Measurements from ENCODE around the gene CPN1.

The CPN1 gene

GRCh38 chr10:100075426-100076220 lies 6.0 kb downstream of the CPN1 start:
- DNase-seq = no peak

DNA sequence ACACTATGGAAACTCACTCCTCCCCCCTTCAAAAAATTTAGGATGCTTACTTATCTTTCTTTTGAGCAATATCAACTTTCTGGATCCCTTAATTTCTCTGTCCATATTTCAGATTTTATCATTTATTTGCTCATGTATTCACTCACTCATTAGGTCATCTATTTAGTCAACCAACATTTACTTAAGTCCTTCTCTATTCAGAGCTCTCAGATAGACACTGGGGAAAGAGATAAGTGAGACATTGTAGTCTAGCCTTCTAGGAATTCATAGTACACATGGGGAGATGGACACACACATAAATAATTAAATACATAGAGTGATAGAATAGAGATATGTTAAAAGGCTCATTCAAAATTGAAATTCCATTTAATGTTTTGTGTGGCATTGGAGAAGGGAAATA lies 9.2 kb downstream of the CPN1 start:
- no peak for DNase-seq

DNA sequence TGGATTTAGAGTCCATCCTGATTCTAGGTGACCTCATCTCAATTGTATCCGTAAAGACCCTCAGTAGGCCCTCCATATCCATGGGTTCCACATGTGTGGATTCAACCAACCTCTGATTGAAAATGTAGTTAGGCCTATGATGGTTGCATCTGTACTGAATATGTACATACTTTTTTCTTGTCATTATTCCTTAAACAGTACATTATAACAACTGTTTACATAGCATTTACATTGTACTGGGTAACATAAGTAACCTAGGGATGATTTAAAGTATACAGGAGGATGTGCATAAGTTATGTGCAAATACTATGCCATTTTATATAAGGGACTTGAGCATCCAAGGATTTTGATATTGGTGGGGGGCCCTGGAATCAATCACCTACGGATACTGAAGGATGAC lies 10.1 kb downstream of the CPN1 start:
- DNase-seq = no peak

GRCh38 chr10:100067466-100067865 lies 14.2 kb downstream of the CPN1 start:
- no peak for DNase-seq

DNA sequence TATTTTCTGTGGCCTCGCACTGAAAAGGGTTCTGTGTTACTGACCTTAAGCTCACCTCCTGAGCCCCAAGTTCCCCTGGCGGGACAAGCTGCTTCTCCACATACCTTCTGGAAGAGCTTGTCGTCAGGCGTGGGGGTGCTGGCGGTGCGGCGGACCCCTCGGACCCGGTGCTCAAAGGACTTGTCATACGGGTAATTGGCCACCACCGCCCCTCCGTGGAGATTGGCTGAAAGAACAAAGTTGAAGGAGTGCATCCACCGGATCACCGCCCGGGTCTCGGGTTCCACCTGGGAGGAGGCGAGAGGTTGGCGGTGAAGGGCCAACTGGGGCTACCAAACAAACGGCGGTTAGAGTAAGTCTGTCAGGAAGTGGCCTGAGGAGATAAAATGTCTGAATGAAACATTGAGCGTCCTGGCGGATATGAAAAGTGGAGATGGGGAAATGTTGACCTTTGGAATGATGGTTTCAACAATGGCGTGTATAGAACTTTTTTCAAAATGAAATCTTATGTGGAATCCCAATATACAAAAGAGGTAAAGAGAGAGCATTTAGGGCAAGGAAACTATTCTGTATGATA lies 16.5 kb downstream of the CPN1 start:
- DNase-seq = no peak

DNA sequence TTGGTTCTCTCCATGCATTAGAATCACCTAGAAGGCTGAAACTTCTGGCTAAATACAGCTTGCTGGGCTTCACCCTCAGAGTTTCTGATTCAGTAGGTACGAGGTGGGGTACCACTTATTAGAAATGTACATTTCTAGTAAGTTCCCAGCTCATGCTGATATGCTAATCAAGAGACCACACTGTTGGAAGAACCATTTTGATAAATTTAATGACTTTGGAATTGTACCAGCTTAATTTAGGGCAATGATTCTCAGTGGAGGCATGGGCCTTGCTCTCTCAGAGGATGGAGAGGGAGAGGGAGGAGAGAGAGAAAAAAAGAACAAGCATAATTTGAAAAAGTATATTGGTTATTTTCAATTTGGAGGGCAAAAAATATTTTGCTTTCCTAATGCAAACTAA lies 20.3 kb downstream of the CPN1 start:
- DNase-seq = no peak

- no peak for DNase-seq
Measured at GRCh38 chr10:100057948-100058347, 23.7 kb downstream of the CPN1 start.

GRCh38 chr10:100053686-100054460 lies 27.8 kb downstream of the CPN1 start:
- DNase-seq = no peak

DNA sequence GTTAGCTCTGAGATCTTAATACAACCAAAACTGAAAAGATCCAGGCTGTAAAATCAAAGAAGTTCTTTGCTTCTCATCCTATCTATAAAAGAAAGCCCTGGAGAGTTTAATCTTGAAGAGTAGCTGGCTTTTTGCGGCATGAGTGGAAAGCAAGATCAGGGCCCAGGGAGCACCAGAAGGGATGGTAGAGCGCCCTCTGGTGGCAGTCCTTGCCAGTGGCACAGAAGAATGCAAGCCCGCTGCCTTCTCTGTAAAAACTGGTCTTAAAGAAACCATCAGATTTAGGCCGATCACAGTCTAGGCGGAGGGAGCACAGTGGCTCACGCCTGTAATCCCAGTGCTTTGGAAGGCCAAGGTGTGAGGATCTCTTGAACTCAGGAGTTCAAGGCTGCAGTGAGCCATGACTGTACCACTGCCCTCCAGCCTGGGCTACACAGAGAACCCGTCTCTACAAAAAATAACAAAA lies 35.6 kb downstream of the CPN1 start:
- peak; percentile 26 for DNase-seq

DNA sequence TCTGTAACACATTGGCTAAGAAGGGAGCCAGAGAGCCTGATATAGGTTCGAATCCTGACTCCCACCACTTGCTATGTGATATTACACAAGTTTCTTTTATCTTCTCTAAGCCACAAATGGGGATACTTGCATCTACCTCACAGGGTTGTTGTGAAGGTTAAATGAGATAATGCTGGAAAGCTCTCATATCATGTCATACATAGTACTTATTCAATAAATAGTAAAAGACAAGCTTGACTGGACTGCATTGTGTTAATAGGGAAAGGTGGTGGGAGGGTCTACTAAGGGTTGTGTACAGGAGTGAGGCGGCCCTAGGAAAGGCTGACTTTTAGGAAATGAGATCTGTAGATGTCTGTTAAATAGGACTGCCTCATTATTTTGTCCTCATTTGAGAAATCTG lies 36.1 kb downstream of the CPN1 start:
- DNase-seq = no peak

- DNase-seq = no peak
Measured at GRCh38 chr10:100043796-100044195, 37.9 kb downstream of the CPN1 start.

- DNase-seq = no peak
Measured at GRCh38 chr10:100043344-100043743, 38.3 kb downstream of the CPN1 start.

DNA sequence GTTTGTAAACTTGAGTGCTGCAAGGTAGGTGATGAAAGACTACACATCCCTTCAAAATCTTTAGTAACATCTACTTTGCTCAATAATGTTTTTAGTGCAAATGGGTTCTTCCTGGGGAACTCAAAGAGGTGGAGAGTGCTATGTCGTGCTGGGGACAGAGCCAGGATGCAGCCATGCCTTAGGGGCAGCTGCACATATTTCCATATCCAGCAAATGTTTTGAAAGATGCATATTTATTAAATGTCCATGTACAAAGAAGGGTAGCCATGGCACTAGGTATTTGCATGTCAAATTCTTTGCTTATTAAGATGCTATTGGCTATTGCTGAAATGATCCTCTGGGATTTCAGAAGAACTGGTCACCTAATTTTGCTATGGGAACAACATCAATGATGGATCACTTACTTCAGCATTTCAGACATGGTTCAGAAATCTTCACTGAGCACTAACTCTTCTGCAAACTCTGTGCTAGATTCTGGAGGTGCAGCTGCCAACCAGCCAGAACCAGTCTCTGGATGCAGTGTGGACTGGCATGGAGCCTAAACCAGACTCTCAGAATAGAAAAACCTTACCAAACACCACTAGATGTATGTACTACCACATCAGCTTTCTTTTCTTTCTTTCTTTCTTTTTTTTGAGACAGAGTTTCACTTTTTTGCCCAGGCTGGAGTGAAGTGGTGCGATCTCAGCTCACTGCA lies 40.2 kb downstream of the CPN1 start:
- no peak for DNase-seq

DNA sequence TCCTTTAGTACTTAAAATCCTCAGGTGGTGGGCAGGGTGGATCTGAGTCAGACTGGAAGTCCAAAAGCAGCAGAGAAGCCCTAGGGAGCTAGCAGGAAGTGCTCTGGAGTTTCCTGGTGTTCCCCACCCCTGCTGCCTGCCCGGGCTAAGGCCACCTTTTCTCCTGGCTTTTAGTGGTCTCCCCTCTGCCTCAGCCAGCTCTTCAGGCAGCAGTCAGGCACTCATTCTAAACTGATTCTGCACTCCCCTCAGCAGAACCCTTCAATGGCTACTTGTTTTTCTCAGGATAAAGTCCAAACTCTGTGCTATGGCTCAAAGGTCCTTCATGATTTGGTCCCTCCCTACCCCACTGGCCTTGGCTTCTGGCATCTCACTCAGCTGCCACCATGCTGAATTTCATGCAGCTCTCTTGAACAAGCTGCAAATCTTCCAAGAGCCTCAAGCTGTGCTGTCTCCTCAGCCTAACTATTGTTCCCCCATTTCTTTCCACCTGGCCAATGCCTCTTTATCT lies 43.1 kb downstream of the CPN1 start:
- DNase-seq = no peak

DNA sequence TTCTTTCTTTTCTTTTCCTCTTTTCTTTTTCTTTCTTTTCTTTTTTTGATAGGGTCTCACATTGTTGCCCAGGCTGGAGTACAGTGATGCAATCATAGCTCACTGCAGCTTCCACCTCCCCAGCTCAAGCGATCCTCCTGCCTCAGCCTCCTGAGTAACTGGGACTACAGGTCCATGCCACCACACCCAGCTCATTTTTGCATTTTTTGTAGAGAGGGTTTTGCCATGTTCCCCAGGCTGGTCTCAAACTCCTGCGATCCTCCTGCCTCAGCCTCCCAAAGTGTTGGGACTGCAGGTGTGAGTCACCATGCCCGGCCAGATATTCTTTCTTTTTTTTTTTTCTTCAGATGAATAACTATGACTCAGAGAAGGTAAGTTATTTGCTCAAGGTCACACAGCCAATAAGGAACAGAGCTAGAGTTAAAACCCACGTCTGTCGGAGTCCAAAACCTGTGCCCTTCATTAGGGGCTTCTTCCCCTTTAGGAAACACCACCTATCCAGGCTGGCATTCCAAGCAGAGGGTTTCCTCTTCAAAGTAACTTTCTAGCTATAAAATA lies 43.8 kb downstream of the CPN1 start:
- no peak for DNase-seq

DNA sequence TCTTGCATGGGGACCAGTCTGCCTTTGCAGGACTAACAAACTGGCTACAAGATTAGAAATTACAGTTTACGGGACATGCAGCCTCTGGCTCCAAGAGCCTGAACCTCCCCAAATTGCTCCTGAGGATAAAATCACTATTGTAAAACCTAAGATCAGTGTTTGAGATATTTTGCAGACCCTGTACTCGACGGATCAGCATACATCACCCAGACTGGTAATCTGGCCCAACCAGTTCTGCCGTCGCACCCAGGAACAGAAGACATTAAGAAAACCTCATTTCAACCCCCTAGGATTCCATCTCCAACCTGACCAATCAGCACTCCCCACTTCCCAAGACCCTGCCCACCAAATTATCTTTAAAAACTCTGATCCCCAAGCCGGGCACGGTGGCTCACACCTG lies 44.8 kb downstream of the CPN1 start:
- no peak for DNase-seq

DNA sequence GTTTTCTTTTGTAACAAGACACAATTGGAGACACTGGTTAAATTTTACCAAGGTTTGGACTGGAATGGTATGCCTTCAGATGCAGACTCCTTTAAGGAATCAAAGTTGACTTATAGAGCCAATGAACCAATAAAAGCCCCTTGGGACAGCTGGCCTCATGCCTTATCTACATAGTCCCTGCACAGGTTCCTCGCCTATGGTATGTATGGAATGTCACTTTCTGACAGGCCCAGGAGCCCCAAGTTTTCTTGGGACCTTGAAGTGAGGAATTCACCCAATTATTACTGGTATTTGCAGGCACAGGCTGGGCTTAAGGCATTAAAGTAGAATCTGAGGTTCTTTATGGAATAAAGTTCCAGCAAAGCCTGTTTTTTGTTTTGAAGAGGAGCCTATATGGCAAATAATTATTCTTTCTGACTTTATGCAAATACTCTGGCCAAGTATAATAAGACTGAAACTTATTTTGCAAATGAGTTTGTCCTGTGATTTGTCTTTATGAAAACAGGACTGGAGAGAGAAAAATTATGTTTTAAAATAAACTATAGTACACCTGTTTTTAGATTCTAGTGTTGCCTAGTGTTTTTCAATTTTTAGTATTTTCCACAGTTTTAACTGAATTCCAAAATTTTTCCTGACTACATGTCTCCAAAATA lies 47.8 kb downstream of the CPN1 start:
- no peak for DNase-seq

- DNase-seq = no peak
Measured at GRCh38 chr10:100027416-100027815, 54.3 kb downstream of the CPN1 start.

DNA sequence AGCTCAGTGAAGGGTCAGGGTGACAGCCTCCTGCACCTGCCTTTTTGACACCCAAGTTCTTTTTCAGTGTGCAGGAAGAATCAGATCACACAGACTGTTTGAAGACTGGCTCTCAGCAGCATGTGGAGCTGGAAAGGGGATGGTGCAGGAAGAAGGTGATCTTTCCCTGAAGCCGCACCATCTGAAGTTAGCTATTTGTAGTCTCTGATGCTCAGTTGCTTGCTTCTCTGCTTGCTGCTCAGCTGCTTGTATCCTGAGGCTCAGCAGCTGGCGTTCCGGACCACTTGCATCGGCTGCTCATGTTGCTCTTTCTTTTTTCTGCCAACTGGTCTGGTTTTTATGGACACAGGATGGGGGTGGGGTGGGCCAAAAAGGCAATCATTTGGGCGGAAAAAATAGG lies 56.1 kb downstream of the CPN1 start:
- peak; percentile 57 for DNase-seq

DNA sequence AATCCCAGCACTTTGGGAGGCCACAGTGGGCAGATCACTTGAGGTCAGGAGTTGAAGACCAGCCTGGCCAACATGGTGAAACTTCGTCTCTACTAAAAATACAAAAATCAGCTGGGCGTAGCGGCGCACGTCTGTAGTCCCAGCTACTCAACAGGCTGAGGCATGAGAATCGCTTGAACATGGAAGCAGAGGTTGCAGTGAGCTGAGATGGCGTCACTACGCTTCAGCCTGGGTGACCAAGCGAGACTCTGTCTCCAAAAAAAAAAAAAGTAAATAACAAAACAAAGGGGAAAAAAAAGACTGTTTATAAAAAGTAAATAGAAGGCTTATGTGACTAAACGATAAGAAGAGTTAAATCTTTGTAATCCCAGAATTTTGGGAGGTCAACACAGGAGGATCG lies 56.9 kb downstream of the CPN1 start:
- no peak for DNase-seq

DNA sequence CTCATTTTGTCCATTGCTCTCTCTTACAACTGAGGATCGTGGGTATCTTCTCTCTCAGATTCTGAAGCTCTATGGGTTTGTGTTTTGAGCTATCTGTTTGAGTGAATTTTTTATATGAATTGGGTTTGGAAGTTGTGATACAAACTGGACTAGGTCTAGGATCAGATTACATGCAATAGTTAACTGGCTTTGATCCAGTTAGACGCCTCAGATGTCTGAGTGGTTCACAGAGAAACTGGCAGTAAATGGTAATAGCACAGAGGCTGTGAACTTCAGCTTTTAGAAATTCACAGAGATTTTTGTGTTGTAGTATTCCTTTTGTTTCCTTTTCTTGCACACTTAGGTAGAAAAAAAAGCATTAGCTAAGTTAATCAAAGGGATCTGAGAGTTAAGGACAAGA lies 59.3 kb downstream of the CPN1 start:
- no peak for DNase-seq

GRCh38 chr10:100021322-100021721 lies 60.3 kb downstream of the CPN1 start:
- no peak for DNase-seq

All from NCI-H187 treated with DMSO at 0.1 percent for 48 hours (cell line).